ENCODE measurements around the gene ATP4B. TPM values are rescaled to one million over a fixed set of nuclear protein-coding genes. Genes with fewer than 3 reads are reported as not detected.

The ATP4B gene
- total and polyA plus RNA-seq, 2 of the 8 experiments (the other 6 are each of a cell fraction or from before 2014, with no cell fraction given), result 0.05 TPM; not detected in 1

DNA sequence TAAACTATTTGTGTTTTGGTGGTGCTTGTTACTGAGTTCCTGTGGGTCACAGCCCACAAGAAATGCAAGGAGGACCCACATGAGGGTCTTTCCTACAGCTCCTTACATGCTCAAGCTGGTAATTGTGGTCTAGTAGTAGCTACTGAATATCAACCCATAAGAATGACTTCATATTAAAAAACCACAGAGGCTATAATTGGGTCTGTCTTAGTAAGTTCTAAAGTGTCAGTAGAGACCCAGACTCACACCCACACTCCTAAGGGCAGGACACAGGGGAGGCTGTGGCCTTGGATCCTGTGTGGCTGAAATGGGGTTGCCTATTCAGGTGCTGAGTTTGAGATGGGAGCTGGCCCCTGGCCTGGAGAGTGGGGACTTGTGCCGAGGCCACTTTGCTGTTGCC, 53.8 kb downstream of the ATP4B start:
- Histone ChIP-seq H3K27ac (ENCODE audit: low read depth, low read length) (no peak overlapping the region), H3K9me3 (ENCODE audit: insufficient read depth in 2 of 2, low read depth in 1 of 2, low read length in 1 of 2) (0 out of 4 replicates have a peak, but pooled peaks cover 0 to 3% of the 10 kb centered on the region in 2 experiments), H3K23me2 (ENCODE audit: low read depth, low read length) (peaks cover 2% of the 10 kb centered on the region; the same call in 1 of the 2 replicates), H2BK12ac (ENCODE audit: low read depth, low read length) (no peak overlapping the region), H4K20me1 (replicated peaks in 1 of 2; ENCODE audit: control insufficient read depth in 1 of 2, insufficient read depth in 2 of 2, low read length in 2 of 2) (peaks cover 11 to 15% of the 10 kb centered on the region in 2 experiments), H3K4me1 (replicated peaks in 1 of 4; ENCODE audit: control insufficient read depth in 3 of 4, insufficient read depth in 4 of 4, low read length in 3 of 4) (peaks cover 0 to 6% (median 2%) of the 10 kb centered on the region in 4 experiments; a peak in 4 of 7 replicates), H3K36me3 (ENCODE audit: control insufficient read depth in 2 of 4, insufficient read depth in 4 of 4, low read length in 3 of 4) (peaks cover 0 to 11% (median 2%) of the 10 kb centered on the region in 4 experiments; a peak in 5 of 8 replicates), H3K14ac (ENCODE audit: insufficient read length) (no peak overlapping the region), H3K23ac (ENCODE audit: insufficient read length) (no peak overlapping the region), H3K4ac (replicated peaks; ENCODE audit: insufficient read length, low read depth, low read length) (no peak overlapping the region), H3K9ac (replicated peaks in 1 of 4; ENCODE audit: extremely low read depth in 1 of 4, low read depth in 3 of 4, low read length in 3 of 4) (no peak overlapping the region), H3K4me3 (ENCODE audit: extremely low read depth in 1 of 4, insufficient read depth in 2 of 4, low read depth in 3 of 4, low read length in 4 of 4) (no peak overlapping the region), H4K8ac (ENCODE audit: extremely low read depth, insufficient read depth, low read length) (no peak overlapping the region), H3K79me1 (ENCODE audit: low read depth, low read length) (peaks cover 28% of the 10 kb centered on the region), H3K18ac (ENCODE audit: extremely low read depth, low read length) (no peak overlapping the region), H2BK15ac (ENCODE audit: low read length) (no peak overlapping the region), H4K5ac (ENCODE audit: insufficient read length, low read depth, low read length) (no peak overlapping the region), H2AFZ (ENCODE audit: low read length) (no peak overlapping the region), H2BK20ac (ENCODE audit: low read length) (no peak overlapping the region), H2AK5ac (ENCODE audit: low read depth, low read length) (no peak overlapping the region), H2BK5ac (ENCODE audit: low read depth, low read length) (peak overlapping the region; percentile 35; the same call in 1 of the 2 replicates), H3K27me3 (replicated peaks in 1 of 4; ENCODE audit: control insufficient read depth in 3 of 4, extremely low read depth in 1 of 4, insufficient read depth in 3 of 4, low read length in 3 of 4) (no peaks in the 10 kb centered on the region), H3K4me2 (ENCODE audit: insufficient read depth in 1 of 2, low read depth in 2 of 2, low read length in 2 of 2) (no peak overlapping the region), H3K79me2 (ENCODE audit: control insufficient read depth in 1 of 2, insufficient read depth in 2 of 2, low read length in 2 of 2) (peaks cover 6 to 92% of the 10 kb centered on the region in 2 experiments; a peak in 3 of 4 replicates), H2BK120ac (replicated peaks; ENCODE audit: low read depth, low read length) (no peak overlapping the region), H3K56ac (replicated peaks; ENCODE audit: insufficient read length, low read depth, low read length) (no peak overlapping the region), H4K91ac (replicated peaks; ENCODE audit: insufficient read length, low read length) (no peak overlapping the region)
- CTCF ChIA-PET (ENCODE audit: partially characterized antibody), result no interaction called here
- DNase-seq (ENCODE audit: low read depth in 1 of 2, low spot score in 2 of 2) (no peak), FAIRE-seq (no peak)
- POLR2A ChIA-PET (ENCODE audit: partially characterized antibody), result interaction anchor here (1.0 to 1.7 kb wide), 4 partner anchors 8 to 12 kb away, joined by 3 to 6 read pairs (median 4); no protein-coding TSS in a partner anchor
- no peak for TF ChIP-seq BACH1 (IDR thresholded peaks at IDR 0.05; ENCODE audit: low read length)
- TF ChIP-seq SRF (IDR thresholded peaks at IDR 0.05; ENCODE audit: low read depth, low read length), result no peak
- no peak for TF ChIP-seq GABPA (IDR thresholded peaks at IDR 0.05; ENCODE audit: borderline replicate concordance, insufficient read depth, low read length)
- TF ChIP-seq CHD2 (IDR thresholded peaks at IDR 0.05; ENCODE audit: low read length), result no peak
- no peak for TF ChIP-seq GTF2F1 (IDR thresholded peaks at IDR 0.05; ENCODE audit: borderline replicate concordance, low read depth, low read length)
- 81% methylated on average over 1 of the region's 1 CpG; no CpG with 5 or more reads in 1 of the 2 experiments for WGBS, 2 experiments (ENCODE audit: extremely low coverage in 1 of 2, insufficient coverage in 1 of 2, insufficient read length in 1 of 2, insufficient replicate concordance in 2 of 2, low coverage in 1 of 2, low lambda C conversion rate in 2 of 2, missing lambda C conversion rate in 1 of 2)

Measured in H1 (cell line).